OCI-LY3 (cell line): Measurements from ENCODE around the gene UCHL3.

Source experiments
- EZH2phosphoT487 ChIP-seq: fragments of 200-600 bp; shearing (Covaris generic); IDR thresholded peaks from 2 replicates; pipeline ENCODE4 v1.6.1; 2018; ENCODE audit warnings: antibody characterized with exemption, mixed run types, low read depth
- TF ChIP-seq, protein P1 (sequence below): fragments of 200-600, 300-600 bp; sonication (generic); IDR thresholded peaks from 2 replicates; pipeline ENCODE4 v1.5.1; 2014; ENCODE audit warnings: antibody characterized with exemption, low read length, low read depth

DNA sequence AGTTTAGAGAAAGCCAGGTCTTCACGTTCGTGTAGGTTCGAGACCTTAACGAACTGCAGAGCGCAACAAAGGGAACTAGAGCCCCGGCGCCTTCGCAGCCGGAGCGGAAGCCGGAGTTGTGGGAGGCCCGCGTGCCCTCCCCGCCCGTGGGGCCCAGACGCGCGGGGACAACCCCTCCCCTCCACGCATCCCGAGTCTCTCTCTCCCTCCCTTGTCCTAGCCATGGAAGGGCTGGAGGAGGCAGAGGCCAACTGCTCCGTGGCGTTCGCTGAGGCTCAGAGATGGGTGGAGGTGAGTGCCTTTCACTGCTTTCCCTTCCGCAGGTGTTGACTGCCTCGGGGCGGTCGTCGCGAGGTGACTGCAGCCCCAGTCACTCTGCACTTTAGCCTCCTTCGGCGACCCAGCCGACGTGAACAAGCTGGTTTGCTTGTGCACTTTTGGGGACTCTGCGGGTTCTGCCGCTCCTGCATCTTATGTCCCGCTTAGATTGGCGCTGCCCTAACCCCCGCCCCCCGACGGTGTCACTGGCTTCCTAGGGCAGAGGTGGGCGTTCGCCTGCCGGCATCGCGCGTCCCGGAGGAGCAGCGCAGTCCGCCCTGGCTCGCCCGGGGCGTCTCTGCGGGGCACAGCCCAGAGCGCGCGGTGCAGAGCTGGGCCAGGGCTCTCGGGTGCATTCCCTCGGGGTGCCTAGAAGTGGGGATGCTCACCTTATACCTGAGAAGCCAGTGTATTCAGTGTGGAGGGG lies 87.0 kb downstream of the UCHL3 start:
- TF ChIP-seq, protein P1, sequence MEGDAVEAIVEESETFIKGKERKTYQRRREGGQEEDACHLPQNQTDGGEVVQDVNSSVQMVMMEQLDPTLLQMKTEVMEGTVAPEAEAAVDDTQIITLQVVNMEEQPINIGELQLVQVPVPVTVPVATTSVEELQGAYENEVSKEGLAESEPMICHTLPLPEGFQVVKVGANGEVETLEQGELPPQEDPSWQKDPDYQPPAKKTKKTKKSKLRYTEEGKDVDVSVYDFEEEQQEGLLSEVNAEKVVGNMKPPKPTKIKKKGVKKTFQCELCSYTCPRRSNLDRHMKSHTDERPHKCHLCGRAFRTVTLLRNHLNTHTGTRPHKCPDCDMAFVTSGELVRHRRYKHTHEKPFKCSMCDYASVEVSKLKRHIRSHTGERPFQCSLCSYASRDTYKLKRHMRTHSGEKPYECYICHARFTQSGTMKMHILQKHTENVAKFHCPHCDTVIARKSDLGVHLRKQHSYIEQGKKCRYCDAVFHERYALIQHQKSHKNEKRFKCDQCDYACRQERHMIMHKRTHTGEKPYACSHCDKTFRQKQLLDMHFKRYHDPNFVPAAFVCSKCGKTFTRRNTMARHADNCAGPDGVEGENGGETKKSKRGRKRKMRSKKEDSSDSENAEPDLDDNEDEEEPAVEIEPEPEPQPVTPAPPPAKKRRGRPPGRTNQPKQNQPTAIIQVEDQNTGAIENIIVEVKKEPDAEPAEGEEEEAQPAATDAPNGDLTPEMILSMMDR = no peak
- TF ChIP-seq EZH2phosphoT487 = no peak
